HG02623 (cell line): ENCODE measurements around the gene CAMK1D.
"Not testable (repeated sequence)": the region's sequence is repeated elsewhere in the genome, so short reads cannot be mapped to it uniquely, and the experiment has no call there.

Experiments
- ATAC-seq: cut with Tn5 transposase; IDR thresholded peaks from one replicate; pipeline ENCODE4 v1.9.1; 2021; ENCODE audit warnings: moderate library complexity; ENCODE audit not compliant: unreplicated experiment

Gene CAMK1D

GRCh38 chr10:12340371-12340770, 9.0 kb upstream of the CAMK1D start:
- ATAC-seq = no peak

GRCh38 chr10:12340937-12341336, 8.4 kb upstream of the CAMK1D start:
- no peak for ATAC-seq

GRCh38 chr10:12341526-12341925, 7.8 kb upstream of the CAMK1D start:
- no peak for ATAC-seq

- no peak for ATAC-seq
Observed at GRCh38 chr10:12344375-12345110, 4.8 kb upstream of the CAMK1D start.

DNA sequence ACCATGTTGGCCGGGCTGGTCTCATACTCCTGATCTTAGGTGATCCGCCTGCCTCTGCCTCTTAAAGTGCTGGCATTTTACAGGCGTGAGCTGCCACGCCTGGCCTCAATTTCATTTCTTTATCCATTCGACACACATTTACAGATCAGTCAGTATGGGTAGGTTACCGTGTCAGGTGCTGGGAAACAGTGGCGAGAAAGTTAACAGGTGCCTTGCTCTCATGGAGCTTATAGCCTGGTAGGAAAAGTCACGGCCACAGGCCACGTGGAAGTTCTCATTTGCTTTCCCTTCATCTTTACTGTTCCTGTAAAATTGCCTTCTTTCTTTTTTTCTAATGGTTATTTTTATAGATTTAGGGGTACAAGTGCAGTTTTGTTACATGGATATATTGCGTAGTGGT, 2.6 kb upstream of the CAMK1D start:
- no peak for ATAC-seq

GRCh38 chr10:12348294-12348869, 965 bp upstream of the CAMK1D start:
- ATAC-seq = no peak

- ATAC-seq = no peak
Observed at GRCh38 chr10:12349629-12350166, 351 bp downstream of the CAMK1D start.

DNA sequence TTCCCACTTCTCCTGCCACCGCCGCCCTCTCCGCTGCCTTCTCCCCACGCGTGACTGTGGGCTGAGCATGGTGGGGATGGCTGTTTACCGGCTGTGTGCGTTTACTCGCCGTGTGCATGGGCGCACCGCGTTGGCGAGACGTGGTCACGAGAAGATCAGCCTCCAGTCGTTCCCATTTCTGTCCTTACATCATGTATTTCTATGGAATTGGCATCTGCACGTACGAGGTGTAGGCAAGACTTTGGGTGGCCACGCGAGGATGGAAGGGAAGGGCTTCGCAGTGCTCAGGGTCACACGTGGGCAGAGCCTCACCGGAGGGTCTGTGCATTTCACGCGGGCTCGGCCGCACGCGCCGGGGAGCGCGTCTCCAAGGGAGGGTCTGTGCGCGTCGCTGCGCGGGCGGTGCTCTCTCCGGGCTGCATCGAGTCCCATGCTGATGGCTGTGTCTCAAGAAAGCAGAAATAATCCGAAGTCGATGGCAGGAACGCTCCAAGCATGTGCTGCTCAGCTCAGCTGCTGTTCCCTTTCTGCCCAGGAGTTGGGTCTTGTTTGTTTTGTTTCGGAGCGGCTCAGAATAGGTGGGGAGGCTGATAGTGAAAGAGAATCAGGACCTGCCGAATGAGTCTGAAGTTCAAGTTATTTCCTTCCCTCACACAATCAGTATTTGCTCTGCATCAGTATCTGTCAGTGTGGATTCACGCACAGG, 973 bp downstream of the CAMK1D start:
- no peak for ATAC-seq

DNA sequence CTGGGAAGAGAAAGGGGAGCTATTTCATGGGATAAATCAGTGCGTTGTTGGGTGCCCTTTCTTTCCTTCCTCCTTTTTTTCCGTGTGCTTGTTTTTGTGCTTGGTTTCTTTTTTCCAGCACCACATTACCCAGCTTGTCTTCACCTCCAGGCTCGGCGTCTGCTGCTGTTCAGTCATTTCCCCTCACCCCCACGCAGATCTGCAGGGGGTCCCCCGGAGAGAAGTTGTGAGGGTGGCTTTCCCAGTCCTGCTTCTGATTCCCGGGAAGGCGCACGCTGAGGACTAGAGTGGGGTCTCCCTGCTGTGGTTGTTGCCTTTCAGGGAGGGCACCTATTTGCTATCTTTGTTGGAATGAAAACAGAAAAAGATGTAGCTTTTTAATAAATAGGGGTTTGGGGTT, 1.6 kb downstream of the CAMK1D start:
- no peak for ATAC-seq

GRCh38 chr10:12351447-12351846, 2.1 kb downstream of the CAMK1D start:
- no peak for ATAC-seq

GRCh38 chr10:12351889-12352288, 2.5 kb downstream of the CAMK1D start:
- ATAC-seq = no peak

DNA sequence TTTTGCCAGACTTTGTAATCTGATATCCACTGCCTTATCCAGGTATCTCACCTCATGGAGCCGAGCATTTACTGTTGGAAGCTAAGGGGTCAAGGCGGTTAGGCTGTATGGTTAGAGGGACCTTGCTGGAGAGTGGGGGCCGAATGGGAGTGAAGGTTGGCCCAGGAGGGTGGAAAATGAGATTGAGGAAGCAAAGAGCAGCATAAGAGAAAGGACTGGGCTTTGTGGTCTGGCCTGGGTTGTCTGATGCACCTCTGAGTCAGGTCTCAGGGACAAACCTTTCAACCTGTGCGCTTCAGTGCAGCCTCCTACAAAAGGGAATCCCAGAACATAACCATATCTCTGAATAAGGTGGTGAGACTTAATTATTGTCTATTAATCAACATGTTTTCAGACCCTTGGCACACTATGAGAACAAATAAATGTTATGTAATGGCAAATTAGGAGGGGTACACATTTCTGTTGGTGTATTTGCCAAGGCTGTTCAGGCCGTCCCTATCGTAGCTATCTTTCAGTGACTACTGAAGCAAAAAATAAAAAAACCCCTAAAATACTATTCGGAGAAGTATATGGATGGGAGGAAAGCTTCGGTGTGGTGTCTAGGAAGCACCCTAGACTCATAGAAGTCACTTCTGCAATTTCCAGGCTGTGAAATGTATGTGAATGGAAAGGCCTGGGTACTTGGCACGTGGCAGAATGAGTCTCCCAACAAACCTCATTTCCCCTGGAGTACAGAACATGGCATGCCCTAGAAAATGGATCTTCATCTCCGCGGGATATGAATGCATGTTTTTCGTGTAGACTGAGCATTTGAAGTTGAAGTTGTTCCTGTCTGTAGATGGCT, 4.3 kb downstream of the CAMK1D start:
- ATAC-seq = no peak

- not testable (repeated sequence) for ATAC-seq
Observed at GRCh38 chr10:12354696-12355095, 5.3 kb downstream of the CAMK1D start.

- ATAC-seq = no peak
Observed at GRCh38 chr10:12355384-12355783, 6.0 kb downstream of the CAMK1D start.

GRCh38 chr10:12357525-12358151, 8.3 kb downstream of the CAMK1D start:
- ATAC-seq = no peak

DNA sequence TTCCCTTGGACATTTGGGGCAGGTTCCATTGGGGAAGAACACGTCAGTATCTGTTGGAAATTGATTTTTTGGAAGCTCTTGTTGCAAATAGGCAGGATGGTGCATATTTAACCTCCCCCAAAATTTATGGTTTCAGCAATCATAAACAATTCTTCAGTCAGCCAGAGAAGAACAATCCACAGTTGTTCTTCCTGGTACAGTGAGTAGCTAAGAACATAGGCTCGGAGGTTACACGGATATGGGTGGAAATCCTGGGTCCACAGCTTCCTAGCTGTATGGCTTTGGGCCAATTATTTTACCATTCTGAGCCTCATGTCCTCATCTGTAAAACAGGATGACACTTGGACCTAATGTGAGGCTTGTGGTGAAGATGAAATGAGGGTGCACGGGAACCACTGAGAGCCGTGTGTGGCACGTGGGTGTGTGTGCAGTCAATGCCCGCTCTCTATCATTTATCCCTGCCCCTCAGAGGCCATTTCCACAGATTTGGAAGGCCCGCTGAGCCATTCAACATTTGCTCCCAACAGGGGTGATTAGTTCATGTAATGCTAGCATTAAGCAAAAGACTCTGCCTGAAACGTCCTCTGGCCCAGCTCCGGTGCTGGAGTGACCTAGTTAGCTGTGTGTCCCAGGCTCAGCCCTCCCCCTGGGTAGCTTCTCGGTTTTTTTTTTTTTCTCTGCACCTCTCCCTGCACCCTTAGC, 9.7 kb downstream of the CAMK1D start:
- ATAC-seq = no peak

GRCh38 chr10:12360461-12360860, 11.1 kb downstream of the CAMK1D start:
- ATAC-seq = no peak

DNA sequence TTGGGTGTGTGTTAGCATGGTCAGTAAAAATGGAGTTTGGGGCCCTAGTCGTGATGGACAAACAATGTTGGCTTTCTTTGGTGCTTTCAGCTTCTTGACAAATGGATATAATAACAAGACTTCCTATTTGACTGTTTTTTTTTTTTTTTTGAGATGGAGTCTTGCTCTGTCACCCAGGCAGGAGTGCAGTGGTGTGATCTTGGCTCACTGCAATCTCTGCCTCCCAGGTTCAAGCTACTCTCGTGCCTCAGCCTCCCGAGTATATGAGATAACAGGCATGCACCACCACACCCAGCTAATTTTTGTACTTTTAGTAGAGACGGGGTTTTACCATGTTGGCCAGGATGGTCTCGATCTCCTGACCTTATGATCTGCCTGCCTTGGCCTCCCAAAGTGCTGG, 11.8 kb downstream of the CAMK1D start:
- not testable (repeated sequence) for ATAC-seq

- no peak for ATAC-seq
Observed at GRCh38 chr10:12364559-12364958, 15.2 kb downstream of the CAMK1D start.

- no peak for ATAC-seq
Observed at GRCh38 chr10:12367272-12367671, 17.9 kb downstream of the CAMK1D start.
